Heart left ventricle (tissue), 13 donors: ENCODE data around the gene GPC3.

ENCODE experiments used
- POLR2A ChIP-seq, 2 donors: fragments of 450-650 bp; IDR thresholded peaks; one replicate each; pipeline ENCODE4 v1.6.1; 2017; ENCODE audit warnings: antibody characterized with exemption in 2 of 2, mild to moderate bottlenecking in 2 of 2, moderate library complexity in 2 of 2
- TF ChIP-seq, protein P1 (sequence below), 12 donors: fragments of 200-600 bp; sonication (generic) in 4 of 12; IDR thresholded peaks; one replicate each; pipeline versions ENCODE4 v1.5.0 to v1.8.0; 2018 to 2022; ENCODE audit warnings: antibody characterized with exemption in 12 of 12, mild to moderate bottlenecking in 5 of 12
- donor health status: ischemic (EF 13 %, LVEDD 7.1; RV severe dilation, severe dysfunction).
- donor health status: DM: no; HTN: yes; CAD: no.
- donor health status: DM: no; HTN: no; CAD: no.
- donor health status: ischemic (EF 25% LVEDD 6.9; RV normal size, moderate dysfunction).
- donor health status: ischemic (EF 25% LVEDD 5.7; RV mildly dilated, moderate dysfunction).
- donor health status: ischemic (EF 35%, LVEDD 5.7; RV mildly dilated, moderate dysfunction).
- donor health status: nonischemic (EF 11% LVEDD 7.7; RV severe dilation, severe dysfunction).
- donor health status: DM: yes; HTN: yes; CAD: no.
- donor health status: PGD.
- donor health status: ischemic (EF 29% LVEDD 5.4; RV normal size, mild dysfunction).
- donor health status: nonischemic (EF 23%, LVEDD 6.1; RV moderate dilation, normal function).

DNA sequence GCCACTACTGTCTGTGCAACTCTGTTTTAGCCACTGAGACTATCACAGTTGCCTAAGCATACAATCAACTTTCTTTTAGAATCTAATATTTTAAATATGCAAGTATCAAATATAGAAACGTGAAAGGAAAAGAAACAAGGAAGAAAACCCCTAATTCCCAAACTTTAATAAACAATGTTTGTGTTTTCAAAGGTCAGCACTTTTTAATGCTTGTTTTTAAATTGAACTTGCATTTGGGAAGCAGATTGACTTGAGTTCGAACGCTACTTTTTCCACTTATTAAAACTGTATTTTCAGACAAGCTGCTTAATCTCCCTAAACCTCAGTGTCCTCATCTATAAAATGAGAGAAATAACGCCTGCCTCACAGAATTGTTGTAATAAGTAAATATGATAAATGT, 384.3 kb downstream of the GPC3 start:
- TF ChIP-seq, protein P1, sequence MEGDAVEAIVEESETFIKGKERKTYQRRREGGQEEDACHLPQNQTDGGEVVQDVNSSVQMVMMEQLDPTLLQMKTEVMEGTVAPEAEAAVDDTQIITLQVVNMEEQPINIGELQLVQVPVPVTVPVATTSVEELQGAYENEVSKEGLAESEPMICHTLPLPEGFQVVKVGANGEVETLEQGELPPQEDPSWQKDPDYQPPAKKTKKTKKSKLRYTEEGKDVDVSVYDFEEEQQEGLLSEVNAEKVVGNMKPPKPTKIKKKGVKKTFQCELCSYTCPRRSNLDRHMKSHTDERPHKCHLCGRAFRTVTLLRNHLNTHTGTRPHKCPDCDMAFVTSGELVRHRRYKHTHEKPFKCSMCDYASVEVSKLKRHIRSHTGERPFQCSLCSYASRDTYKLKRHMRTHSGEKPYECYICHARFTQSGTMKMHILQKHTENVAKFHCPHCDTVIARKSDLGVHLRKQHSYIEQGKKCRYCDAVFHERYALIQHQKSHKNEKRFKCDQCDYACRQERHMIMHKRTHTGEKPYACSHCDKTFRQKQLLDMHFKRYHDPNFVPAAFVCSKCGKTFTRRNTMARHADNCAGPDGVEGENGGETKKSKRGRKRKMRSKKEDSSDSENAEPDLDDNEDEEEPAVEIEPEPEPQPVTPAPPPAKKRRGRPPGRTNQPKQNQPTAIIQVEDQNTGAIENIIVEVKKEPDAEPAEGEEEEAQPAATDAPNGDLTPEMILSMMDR (IDR thresholded peaks at IDR 0.05) = no peak
- no peak for TF ChIP-seq POLR2A (IDR thresholded peaks at IDR 0.05)
